Ishikawa (cell line): ENCODE data around the gene TMEM255A.

Source experiments
- CEBPB ChIP-seq: IDR thresholded peaks from 2 replicates; pipeline ENCODE4 v1.6.1; 2012
- CREB1 ChIP-seq: IDR thresholded peaks from 2 replicates; pipeline ENCODE4 v1.6.1; 2012; ENCODE audit warnings: low read depth
- EGR1 ChIP-seq: IDR thresholded peaks from 2 replicates; pipeline ENCODE4 v1.6.1; 2012
- EP300 ChIP-seq: IDR thresholded peaks from 2 replicates; pipeline ENCODE4 v1.6.1; 2012; ENCODE audit warnings: borderline replicate concordance
- FOXM1 ChIP-seq: IDR thresholded peaks from 2 replicates; pipeline ENCODE4 v1.6.1; 2012; ENCODE audit warnings: low read depth, borderline replicate concordance
- NFIC ChIP-seq: IDR thresholded peaks from 2 replicates; pipeline ENCODE4 v1.6.1; 2012
- RAD21 ChIP-seq: IDR thresholded peaks from 2 replicates; pipeline ENCODE4 v1.6.1; 2012; ENCODE audit warnings: low read depth
- TAF1 ChIP-seq: IDR thresholded peaks from 2 replicates; pipeline ENCODE4 v1.6.1; 2012; ENCODE audit warnings: low read depth, mild to moderate bottlenecking
- TCF12 ChIP-seq: IDR thresholded peaks from 2 replicates; pipeline ENCODE4 v1.6.1; 2012; ENCODE audit warnings: low read depth
- TEAD4 ChIP-seq: IDR thresholded peaks from 2 replicates; pipeline ENCODE4 v1.6.1; 2012
- YY1 ChIP-seq: IDR thresholded peaks from 2 replicates; pipeline ENCODE4 v1.6.1; 2012; ENCODE audit warnings: low read depth
- ZBTB7A ChIP-seq: IDR thresholded peaks from 2 replicates; pipeline ENCODE4 v1.6.1; 2012; ENCODE audit warnings: low read depth
- TF ChIP-seq, protein P1 (sequence below): IDR thresholded peaks from 2 replicates; pipeline ENCODE4 v1.6.1; 2012; ENCODE audit warnings: low read depth, mild to moderate bottlenecking
- TF ChIP-seq, protein P2 (sequence below): IDR thresholded peaks from 2 replicates; pipeline ENCODE4 v1.6.1; 2012
- TF ChIP-seq, protein P3 (sequence below): IDR thresholded peaks from 2 replicates; pipeline ENCODE4 v1.6.1; 2012

TMEM255A gene

DNA sequence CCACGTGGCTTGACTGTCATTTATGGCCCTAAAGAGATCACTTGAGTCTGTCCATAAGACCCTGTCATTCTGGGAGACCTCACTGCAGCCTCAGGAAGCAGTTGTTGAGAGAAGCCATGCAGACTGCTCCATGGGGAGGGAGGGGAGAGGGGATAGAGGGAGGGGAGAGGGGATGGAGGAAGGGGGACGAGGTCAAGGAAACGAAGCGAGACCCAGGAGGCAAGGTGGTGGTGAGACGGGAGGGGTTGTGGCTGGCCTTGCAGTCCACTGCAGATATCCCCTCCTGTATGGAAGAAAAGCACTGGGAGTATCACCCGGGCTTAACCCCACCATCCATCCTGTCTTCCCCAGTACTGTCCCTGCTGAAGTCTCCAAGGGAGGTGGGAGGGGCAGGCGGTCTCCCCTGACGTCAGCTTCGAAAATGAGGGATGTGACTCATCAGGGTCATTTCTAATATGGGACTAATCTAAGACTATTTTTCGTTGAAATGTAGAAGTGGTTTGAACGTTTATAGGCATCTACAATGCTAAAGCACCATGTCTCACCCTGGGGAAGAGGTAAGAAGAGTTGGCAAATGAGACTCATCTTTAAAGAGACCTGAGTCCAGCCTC, 5.6 kb downstream of the TMEM255A start:
- TF ChIP-seq TEAD4 (no peak), EP300 (no peak), RAD21 (no peak), YY1 (no peak), CREB1 (no peak), CEBPB (no peak), EGR1 (no peak), TCF12 (no peak), NFIC (no peak), FOXM1 (no peak), ZBTB7A (no peak), TAF1 (no peak)
- TF ChIP-seq, protein P1, sequence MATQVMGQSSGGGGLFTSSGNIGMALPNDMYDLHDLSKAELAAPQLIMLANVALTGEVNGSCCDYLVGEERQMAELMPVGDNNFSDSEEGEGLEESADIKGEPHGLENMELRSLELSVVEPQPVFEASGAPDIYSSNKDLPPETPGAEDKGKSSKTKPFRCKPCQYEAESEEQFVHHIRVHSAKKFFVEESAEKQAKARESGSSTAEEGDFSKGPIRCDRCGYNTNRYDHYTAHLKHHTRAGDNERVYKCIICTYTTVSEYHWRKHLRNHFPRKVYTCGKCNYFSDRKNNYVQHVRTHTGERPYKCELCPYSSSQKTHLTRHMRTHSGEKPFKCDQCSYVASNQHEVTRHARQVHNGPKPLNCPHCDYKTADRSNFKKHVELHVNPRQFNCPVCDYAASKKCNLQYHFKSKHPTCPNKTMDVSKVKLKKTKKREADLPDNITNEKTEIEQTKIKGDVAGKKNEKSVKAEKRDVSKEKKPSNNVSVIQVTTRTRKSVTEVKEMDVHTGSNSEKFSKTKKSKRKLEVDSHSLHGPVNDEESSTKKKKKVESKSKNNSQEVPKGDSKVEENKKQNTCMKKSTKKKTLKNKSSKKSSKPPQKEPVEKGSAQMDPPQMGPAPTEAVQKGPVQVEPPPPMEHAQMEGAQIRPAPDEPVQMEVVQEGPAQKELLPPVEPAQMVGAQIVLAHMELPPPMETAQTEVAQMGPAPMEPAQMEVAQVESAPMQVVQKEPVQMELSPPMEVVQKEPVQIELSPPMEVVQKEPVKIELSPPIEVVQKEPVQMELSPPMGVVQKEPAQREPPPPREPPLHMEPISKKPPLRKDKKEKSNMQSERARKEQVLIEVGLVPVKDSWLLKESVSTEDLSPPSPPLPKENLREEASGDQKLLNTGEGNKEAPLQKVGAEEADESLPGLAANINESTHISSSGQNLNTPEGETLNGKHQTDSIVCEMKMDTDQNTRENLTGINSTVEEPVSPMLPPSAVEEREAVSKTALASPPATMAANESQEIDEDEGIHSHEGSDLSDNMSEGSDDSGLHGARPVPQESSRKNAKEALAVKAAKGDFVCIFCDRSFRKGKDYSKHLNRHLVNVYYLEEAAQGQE = no peak
- TF ChIP-seq, protein P2, sequence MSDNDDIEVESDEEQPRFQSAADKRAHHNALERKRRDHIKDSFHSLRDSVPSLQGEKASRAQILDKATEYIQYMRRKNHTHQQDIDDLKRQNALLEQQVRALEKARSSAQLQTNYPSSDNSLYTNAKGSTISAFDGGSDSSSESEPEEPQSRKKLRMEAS = no peak
- TF ChIP-seq, protein P3, sequence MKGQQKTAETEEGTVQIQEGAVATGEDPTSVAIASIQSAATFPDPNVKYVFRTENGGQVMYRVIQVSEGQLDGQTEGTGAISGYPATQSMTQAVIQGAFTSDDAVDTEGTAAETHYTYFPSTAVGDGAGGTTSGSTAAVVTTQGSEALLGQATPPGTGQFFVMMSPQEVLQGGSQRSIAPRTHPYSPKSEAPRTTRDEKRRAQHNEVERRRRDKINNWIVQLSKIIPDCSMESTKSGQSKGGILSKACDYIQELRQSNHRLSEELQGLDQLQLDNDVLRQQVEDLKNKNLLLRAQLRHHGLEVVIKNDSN = no peak

DNA sequence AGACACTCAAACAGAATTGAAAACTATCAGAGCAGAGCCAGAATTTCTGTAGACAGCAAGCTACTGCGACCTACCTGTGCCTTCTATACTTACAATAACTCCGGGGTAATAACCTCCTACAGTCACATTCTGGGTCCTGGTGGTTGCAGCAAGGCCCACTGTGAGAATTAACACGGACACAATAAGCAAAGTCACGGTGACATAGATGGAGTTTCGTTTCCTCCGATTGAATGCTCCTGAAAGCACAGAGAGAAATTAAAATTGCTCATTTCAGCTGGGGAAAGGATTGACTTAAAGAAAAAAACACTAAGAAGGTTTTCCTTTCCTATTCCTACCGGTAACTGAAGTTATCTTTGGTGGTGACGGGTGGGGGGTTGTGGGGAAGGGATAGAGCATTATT, 7.0 kb downstream of the TMEM255A start:
- no peak for TF ChIP-seq RAD21
- no peak for TF ChIP-seq EGR1
- no peak for TF ChIP-seq CREB1
- TF ChIP-seq, protein P1 = no peak
- no peak for TF ChIP-seq CEBPB
- no peak for TF ChIP-seq TAF1
- TF ChIP-seq, protein P3 = no peak
- no peak for TF ChIP-seq TEAD4
- TF ChIP-seq, protein P2 = no peak
- TF ChIP-seq EP300 = no peak

DNA sequence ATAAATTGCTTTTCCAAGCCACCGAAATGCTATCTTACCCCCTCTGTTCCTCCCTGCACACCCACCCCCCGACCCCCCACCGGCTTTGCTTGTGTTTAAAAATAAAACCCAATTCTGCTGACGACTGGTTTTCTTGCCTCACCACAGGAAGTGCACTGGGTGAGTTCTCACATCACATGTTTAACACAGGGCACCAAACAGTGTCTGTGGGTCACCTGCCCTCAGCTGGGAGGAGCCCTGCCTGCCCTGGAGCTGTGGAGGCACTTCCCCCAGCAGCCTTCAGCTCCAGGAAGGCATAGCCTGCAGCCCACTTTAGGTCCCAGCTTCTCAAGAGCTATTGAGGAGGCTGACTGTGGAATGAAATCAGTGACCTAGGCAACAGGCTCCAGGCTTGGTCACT, 8.8 kb downstream of the TMEM255A start:
- TF ChIP-seq EGR1 = no peak
- no peak for TF ChIP-seq FOXM1
- no peak for TF ChIP-seq TEAD4
- no peak for TF ChIP-seq YY1
- TF ChIP-seq, protein P3 = no peak
- no peak for TF ChIP-seq ZBTB7A
- TF ChIP-seq NFIC = no peak
- TF ChIP-seq, protein P1 = no peak
- TF ChIP-seq, protein P2 = no peak
- TF ChIP-seq TAF1 = no peak

DNA sequence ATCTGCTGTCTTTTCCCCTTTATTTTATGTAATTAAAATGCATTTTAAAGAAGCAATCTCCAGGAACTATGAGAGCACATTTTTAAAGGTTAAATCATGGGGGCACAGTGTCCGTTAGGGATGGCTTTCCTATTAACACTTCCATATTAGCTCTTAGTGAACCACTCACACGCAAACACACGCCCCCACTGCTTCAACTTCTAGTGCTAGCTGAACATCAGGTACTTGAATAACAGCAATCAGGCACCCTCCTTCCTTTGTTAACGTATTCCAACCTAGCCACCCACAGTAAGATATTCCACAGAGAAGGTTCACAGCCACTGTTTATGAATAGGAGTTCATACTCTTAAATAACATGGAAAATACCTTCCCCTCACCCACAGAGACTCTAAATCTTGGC, 9.3 kb downstream of the TMEM255A start:
- TF ChIP-seq NFIC (no peak), TAF1 (no peak), ZBTB7A (no peak), CREB1 (no peak), TEAD4 (no peak), TCF12 (no peak), CEBPB (no peak), EGR1 (no peak), EP300 (no peak), RAD21 (no peak), FOXM1 (no peak), YY1 (no peak)
- TF ChIP-seq, protein P1 = no peak
- TF ChIP-seq, protein P3 = no peak
- TF ChIP-seq, protein P2 = no peak
